ENCODE measurements around the gene ZNF735.
"Not testable (repeated sequence)": the region's sequence is repeated elsewhere in the genome, so short reads cannot be mapped to it uniquely, and the experiment has no call there.

ZNF735 gene

DNA sequence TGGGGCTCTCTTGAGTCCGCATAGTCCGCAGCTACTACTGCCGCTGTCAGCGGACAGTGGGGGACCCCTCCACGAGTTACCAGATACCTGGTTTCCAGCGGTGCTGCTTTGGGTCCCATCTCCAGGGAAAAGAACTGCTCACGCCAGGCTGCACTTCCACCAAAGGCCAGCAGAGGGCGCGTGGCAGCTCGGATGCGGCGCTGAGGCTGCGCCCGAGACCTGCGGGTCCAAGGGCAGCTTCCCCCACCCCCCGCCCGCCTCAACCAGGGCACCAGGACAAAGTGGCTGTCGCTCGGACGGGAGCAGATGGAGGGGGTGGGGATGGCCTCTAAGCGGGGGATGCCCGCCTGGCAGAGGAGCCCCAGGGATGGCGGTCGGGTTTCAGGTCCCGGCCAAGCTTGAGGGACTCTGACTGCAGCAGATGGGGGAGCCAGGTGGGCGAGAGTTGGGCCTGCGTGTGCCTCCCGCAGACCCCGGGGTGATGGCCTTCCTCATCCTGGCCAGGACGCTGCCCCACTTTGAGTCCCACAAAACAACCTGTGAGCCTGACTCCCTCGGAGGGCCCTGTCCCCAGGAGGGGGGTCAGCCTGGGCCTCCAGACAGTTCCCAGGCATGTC lies 23.8 kb upstream of the ZNF735 start:
- TF ChIP-seq LEF1 (IDR thresholded peaks at IDR 0.05; ENCODE audit: borderline replicate concordance), result no peak
- TF ChIP-seq FOXK2 (IDR thresholded peaks at IDR 0.05), result no peak
- no peak for TF ChIP-seq NFRKB (IDR thresholded peaks at IDR 0.05)
- TF ChIP-seq, protein P1, sequence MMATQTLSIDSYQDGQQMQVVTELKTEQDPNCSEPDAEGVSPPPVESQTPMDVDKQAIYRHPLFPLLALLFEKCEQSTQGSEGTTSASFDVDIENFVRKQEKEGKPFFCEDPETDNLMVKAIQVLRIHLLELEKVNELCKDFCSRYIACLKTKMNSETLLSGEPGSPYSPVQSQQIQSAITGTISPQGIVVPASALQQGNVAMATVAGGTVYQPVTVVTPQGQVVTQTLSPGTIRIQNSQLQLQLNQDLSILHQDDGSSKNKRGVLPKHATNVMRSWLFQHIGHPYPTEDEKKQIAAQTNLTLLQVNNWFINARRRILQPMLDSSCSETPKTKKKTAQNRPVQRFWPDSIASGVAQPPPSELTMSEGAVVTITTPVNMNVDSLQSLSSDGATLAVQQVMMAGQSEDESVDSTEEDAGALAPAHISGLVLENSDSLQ (IDR thresholded peaks at IDR 0.05), result no peak
- no peak for TF ChIP-seq TARDBP (IDR thresholded peaks at IDR 0.05)
- TF ChIP-seq BHLHE40 (IDR thresholded peaks at IDR 0.05; ENCODE audit: borderline replicate concordance), result no peak
- no peak for TF ChIP-seq L3MBTL2 (conservative IDR thresholded peaks at IDR 0.05)
- no peak for TF ChIP-seq ZNF384 (IDR thresholded peaks at IDR 0.05)
- no peak for TF ChIP-seq ARNT (IDR thresholded peaks at IDR 0.05)
- no peak for TF ChIP-seq HDGF (IDR thresholded peaks at IDR 0.05; ENCODE audit: borderline replicate concordance)
- TF ChIP-seq CTBP1 (IDR thresholded peaks at IDR 0.05; ENCODE audit: borderline replicate concordance), result no peak
- TF ChIP-seq FOXM1 (IDR thresholded peaks at IDR 0.05; ENCODE audit: borderline replicate concordance), result no peak
- no peak for TF ChIP-seq SP1 (IDR thresholded peaks at IDR 0.05)
- TF ChIP-seq SUZ12 (IDR thresholded peaks at IDR 0.05), result no peak
- no peak for TF ChIP-seq ELF4 (IDR thresholded peaks at IDR 0.05)
- no peak for TF ChIP-seq FOXA1 (IDR thresholded peaks at IDR 0.05)
- DNase-seq (ENCODE audit: extremely low spot score), result peak; percentile 25
- ChIA-PET CTCF (no interaction called here), POLR2A (no interaction called here)

DNA sequence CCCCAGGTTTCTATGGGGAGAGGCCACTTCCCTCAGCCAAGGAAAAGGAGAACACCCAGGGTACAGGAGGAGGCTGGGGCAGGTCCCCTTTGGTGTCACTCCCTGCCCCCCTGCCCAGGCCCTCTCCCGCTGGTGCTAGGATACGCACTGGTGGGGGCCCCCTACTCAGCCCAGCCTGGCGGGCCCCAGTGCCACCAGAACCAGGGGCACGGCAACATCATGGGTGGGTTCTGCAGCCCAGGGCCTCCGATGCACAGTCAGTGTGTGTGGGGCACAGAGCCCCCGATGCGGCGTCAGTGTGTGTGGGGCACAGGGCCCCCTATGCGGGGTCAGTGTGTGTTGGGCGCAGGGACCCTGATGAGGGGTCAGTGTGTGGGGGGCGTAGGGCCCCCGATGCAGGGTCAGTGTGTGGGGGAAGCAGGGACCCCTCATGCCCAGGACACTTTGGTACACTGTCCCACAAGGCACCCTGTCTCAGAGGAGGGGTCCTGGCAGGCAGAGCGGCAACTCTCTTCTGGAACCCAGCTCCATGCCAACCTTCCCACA lies 23.1 kb upstream of the ZNF735 start:
- TF ChIP-seq FOXK2 (IDR thresholded peaks at IDR 0.05) (no peak), HDGF (IDR thresholded peaks at IDR 0.05; ENCODE audit: borderline replicate concordance) (no peak), TARDBP (IDR thresholded peaks at IDR 0.05) (no peak), FOXA1 (IDR thresholded peaks at IDR 0.05) (no peak), SP1 (IDR thresholded peaks at IDR 0.05) (no peak), FOXM1 (IDR thresholded peaks at IDR 0.05; ENCODE audit: borderline replicate concordance) (no peak), NFRKB (IDR thresholded peaks at IDR 0.05) (no peak), LEF1 (IDR thresholded peaks at IDR 0.05; ENCODE audit: borderline replicate concordance) (no peak), ELF4 (IDR thresholded peaks at IDR 0.05) (no peak)
- DNase-seq (ENCODE audit: extremely low spot score), result no peak
- ChIA-PET POLR2A (no interaction called here), CTCF (no interaction called here)

DNA sequence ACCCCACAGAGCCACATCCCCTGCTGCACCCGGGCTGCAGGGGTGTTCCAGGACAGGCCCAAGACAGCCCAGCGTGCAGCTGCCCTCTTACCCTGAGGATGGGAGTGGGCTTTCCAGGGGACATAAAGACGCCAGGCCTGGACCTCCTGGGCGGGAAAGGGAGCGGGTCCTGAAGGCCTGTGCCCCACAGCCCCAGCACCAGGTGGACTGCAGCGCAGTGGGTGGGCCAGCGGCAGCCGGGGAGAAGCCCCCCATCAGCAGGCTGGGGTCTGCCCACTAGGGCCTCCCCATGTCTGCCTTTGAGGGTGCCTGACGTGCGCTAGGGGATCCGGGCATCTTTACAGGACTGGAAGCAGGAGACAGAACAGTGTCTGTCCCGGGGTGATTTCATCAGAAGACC lies 22.6 kb upstream of the ZNF735 start:
- POLR2A ChIA-PET, result no interaction called here
- TF ChIP-seq NFRKB (IDR thresholded peaks at IDR 0.05), result no peak
- TF ChIP-seq FOXK2 (IDR thresholded peaks at IDR 0.05), result no peak
- TF ChIP-seq ELF4 (IDR thresholded peaks at IDR 0.05), result no peak
- TF ChIP-seq ARNT (IDR thresholded peaks at IDR 0.05), result no peak
- TF ChIP-seq CTBP1 (IDR thresholded peaks at IDR 0.05; ENCODE audit: borderline replicate concordance), result no peak
- no peak for TF ChIP-seq ZNF384 (IDR thresholded peaks at IDR 0.05)
- TF ChIP-seq FOXA1 (IDR thresholded peaks at IDR 0.05), result no peak
- TF ChIP-seq HDGF (IDR thresholded peaks at IDR 0.05; ENCODE audit: borderline replicate concordance), result no peak
- TF ChIP-seq TARDBP (IDR thresholded peaks at IDR 0.05), result no peak
- no peak for TF ChIP-seq SUZ12 (IDR thresholded peaks at IDR 0.05)
- TF ChIP-seq FOXM1 (IDR thresholded peaks at IDR 0.05; ENCODE audit: borderline replicate concordance), result no peak
- TF ChIP-seq L3MBTL2 (conservative IDR thresholded peaks at IDR 0.05), result no peak
- CTCF ChIA-PET, result no interaction called here
- no peak for DNase-seq (ENCODE audit: extremely low spot score)

DNA sequence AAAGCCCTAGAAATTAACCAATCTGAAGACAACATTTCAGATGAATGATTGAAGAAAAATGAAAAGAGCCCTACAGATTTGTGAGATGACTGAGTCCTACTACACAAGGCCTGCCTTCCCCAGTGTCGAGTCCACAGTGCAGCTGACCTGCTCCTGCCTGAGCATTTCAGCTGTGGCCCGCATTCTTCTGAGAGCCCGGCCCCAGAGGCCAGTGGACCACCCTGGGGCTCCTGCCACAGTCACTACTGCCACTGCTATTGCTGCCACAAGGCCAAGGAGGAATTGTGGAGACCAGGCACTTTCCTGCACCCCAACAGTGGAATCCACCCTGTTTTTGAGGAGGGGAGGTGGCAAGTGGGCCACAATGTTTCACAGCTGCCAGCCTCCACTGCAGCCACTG lies 19.6 kb upstream of the ZNF735 start:
- CTCF ChIA-PET, result no interaction called here
- no peak for TF ChIP-seq NFRKB (IDR thresholded peaks at IDR 0.05)
- TF ChIP-seq BHLHE40 (IDR thresholded peaks at IDR 0.05; ENCODE audit: borderline replicate concordance), result no peak
- no peak for TF ChIP-seq LEF1 (IDR thresholded peaks at IDR 0.05; ENCODE audit: borderline replicate concordance)
- no peak for TF ChIP-seq SP1 (IDR thresholded peaks at IDR 0.05)
- no peak for TF ChIP-seq HDGF (IDR thresholded peaks at IDR 0.05; ENCODE audit: borderline replicate concordance)
- no peak for TF ChIP-seq ARNT (IDR thresholded peaks at IDR 0.05)
- TF ChIP-seq FOXK2 (IDR thresholded peaks at IDR 0.05), result no peak
- no peak for TF ChIP-seq SUZ12 (IDR thresholded peaks at IDR 0.05)
- POLR2A ChIA-PET, result no interaction called here
- DNase-seq (ENCODE audit: extremely low spot score), result no peak

DNA sequence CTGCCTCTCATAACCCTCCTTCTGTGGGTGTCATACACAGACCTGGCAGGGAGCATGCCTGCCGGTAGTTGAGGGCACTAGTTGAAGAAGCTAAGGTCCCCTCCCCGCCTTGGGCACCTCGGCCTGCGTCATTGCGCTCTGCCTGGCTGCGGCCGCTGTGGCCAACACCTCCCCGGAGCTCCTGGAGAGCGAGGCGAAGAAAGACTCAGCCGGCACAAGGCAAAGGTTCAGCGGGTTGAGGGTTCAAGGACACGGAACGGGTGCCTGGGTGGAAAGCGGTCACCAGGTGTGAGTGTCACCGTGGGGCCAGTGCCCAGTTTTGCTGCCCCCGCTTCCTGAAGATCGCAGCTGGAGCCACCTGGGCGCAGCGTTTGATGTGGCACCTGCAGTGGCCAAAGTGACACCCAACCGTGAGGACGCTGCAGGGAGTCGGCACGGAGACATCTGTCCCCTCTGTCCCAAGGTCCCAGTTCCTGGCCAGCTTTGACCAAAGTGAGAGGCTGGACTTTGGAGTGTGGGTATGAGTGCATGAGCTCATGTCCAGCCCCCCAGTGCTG lies 14.8 kb upstream of the ZNF735 start:
- CTCF ChIA-PET, result no interaction called here

DNA sequence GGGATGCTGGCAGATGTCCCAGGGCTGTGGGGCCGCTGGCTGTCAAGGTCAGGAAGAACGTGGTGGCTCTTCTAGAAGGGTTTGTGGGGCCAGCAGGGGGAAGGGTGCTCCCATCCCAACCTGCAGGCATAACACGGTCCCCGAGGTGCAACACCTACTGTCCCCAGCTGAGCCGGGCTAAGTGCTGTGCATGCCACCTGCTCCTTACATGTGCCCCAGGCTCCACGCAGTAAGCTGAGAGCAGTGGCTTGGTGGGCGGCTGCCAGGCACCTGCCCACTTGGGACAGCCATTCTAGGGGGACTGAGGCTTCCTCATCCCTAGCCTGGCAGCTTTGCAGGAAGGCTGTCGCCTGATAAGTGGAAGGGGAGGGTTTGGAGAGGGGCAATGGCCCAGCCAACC lies 14.2 kb upstream of the ZNF735 start:
- TF ChIP-seq NFRKB (IDR thresholded peaks at IDR 0.05), result no peak
- no peak for TF ChIP-seq L3MBTL2 (conservative IDR thresholded peaks at IDR 0.05)
- no peak for TF ChIP-seq LEF1 (IDR thresholded peaks at IDR 0.05; ENCODE audit: borderline replicate concordance)
- no peak for TF ChIP-seq SUZ12 (IDR thresholded peaks at IDR 0.05)
- TF ChIP-seq ZNF384 (IDR thresholded peaks at IDR 0.05), result no peak
- POLR2A ChIA-PET, result no interaction called here
- DNase-seq (ENCODE audit: extremely low spot score), result no peak
- CTCF ChIA-PET, result no interaction called here

More for the DNA sequence above, 14.8 kb upstream of the ZNF735 start:
- no peak for DNase-seq (ENCODE audit: extremely low spot score)
- TF ChIP-seq SUZ12 (IDR thresholded peaks at IDR 0.05), result no peak
- TF ChIP-seq LEF1 (IDR thresholded peaks at IDR 0.05; ENCODE audit: borderline replicate concordance), result no peak
- TF ChIP-seq HDGF (IDR thresholded peaks at IDR 0.05; ENCODE audit: borderline replicate concordance), result no peak
- TF ChIP-seq L3MBTL2 (conservative IDR thresholded peaks at IDR 0.05), result no peak
- no peak for TF ChIP-seq ZNF384 (IDR thresholded peaks at IDR 0.05)
- no peak for TF ChIP-seq FOXM1 (IDR thresholded peaks at IDR 0.05; ENCODE audit: borderline replicate concordance)
- POLR2A ChIA-PET, result no interaction called here

DNA sequence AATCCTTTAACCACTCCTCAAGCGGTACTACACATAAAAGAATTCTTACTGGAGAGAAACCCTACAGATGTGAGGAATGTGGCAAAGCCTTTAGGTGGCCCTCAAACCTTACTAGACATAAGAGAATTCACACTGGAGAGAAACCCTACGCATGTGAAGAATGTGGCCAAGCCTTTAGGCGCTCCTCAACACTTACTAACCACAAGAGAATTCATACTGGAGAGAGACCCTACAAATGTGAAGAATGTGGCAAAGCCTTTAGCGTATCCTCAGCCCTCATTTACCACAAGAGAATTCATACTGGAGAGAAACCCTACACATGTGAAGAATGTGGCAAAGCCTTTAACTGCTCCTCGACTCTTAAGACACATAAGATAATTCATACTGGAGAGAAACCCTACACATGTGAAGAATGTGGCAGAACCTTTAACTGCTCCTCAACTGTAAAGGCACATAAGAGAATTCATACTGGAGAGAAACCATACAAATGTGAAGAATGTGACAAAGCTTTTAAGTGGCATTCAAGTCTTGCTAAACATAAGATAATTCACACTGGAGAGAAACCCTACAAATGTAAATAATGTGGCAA lies 12.8 kb downstream of the ZNF735 start:
- POLR2A ChIA-PET; DNase-seq (ENCODE audit: extremely low spot score); CTCF ChIA-PET: not testable (repeated sequence)
